HepG2 (cell line): Measurements from ENCODE around the gene TMEM256. TPM values are rescaled to one million over a fixed set of nuclear protein-coding genes. Genes with fewer than 3 reads are reported as not detected.

ENCODE experiments used
- GABPB1 ChIP-seq: IDR thresholded peaks from 2 replicates; pipeline ENCODE4 v1.6.1; 2016; ENCODE audit warnings: mild to moderate bottlenecking, missing genetic modification reagents, moderate library complexity, missing compliant biosample characterization
- JARID2 ChIP-seq: sonication (generic); formaldehyde crosslinking; IDR thresholded peaks from 2 replicates; pipeline ENCODE4 v1.8.1; 2023; ENCODE audit warnings: missing genetic modification reagents, inconsistent platforms; ENCODE audit not compliant: insufficient replicate concordance
- KLF6 ChIP-seq: IDR thresholded peaks from 2 replicates; pipeline ENCODE4 v1.8.0; 2016; ENCODE audit warnings: missing biosample characterization, missing genetic modification reagents
- MYC ChIP-seq: sonication (generic); formaldehyde crosslinking; IDR thresholded peaks from 2 replicates; pipeline ENCODE4 v1.9.0; 2021; ENCODE audit warnings: missing genetic modification reagents, borderline replicate concordance
- NRL ChIP-seq: sonication (generic); formaldehyde crosslinking; IDR thresholded peaks from 2 replicates; pipeline ENCODE4 v1.5.0; 2020; ENCODE audit warnings: missing genetic modification reagents, mild to moderate bottlenecking, moderate library complexity, borderline replicate concordance
- POLR2G ChIP-seq: fragments of 200-400 bp; formaldehyde crosslinking; IDR thresholded peaks from 2 replicates; pipeline ENCODE4 v1.6.1; 2018; ENCODE audit warnings: mild to moderate bottlenecking, low read depth, low read length, moderate library complexity
- RBAK ChIP-seq: sonication (generic); formaldehyde crosslinking; IDR thresholded peaks from 2 replicates; pipeline ENCODE4 v1.5.1; 2020; ENCODE audit warnings: mild to moderate bottlenecking, missing genetic modification reagents
- RNF2 ChIP-seq: fragments of 450-650 bp; conservative IDR thresholded peaks from 2 replicates; pipeline ENCODE4 v1.6.1; 2016; ENCODE audit warnings: low read depth
- TAF15 ChIP-seq: fragments of 200-400 bp; formaldehyde crosslinking; IDR thresholded peaks from one replicate; pipeline ENCODE4 v1.6.1; 2018; ENCODE audit warnings: mild to moderate bottlenecking, low read depth, low read length; ENCODE audit not compliant: poor library complexity, severe bottlenecking
- TSC22D2 ChIP-seq: sonication (generic); formaldehyde crosslinking; IDR thresholded peaks from 2 replicates; pipeline ENCODE4 v1.5.1; 2020; ENCODE audit warnings: missing genetic modification reagents, mild to moderate bottlenecking, borderline replicate concordance
- ZFX ChIP-seq: sonication (generic); formaldehyde crosslinking; IDR thresholded peaks from 2 replicates; pipeline ENCODE4 v1.4.0; 2020; ENCODE audit warnings: mild to moderate bottlenecking, low read depth, missing genetic modification reagents, moderate library complexity
- ZNF383 ChIP-seq: sonication (generic); formaldehyde crosslinking; IDR thresholded peaks from 2 replicates; pipeline ENCODE4 v1.4.0; 2020; ENCODE audit warnings: missing genetic modification reagents, mild to moderate bottlenecking, borderline replicate concordance
- ZNF562 ChIP-seq: sonication (generic); formaldehyde crosslinking; IDR thresholded peaks from 2 replicates; pipeline ENCODE4 v1.8.0; 2022; ENCODE audit warnings: missing genetic modification reagents, borderline replicate concordance
- ZNF607 ChIP-seq: sonication (generic); formaldehyde crosslinking; IDR thresholded peaks from 2 replicates; pipeline ENCODE4 v1.5.1; 2020; ENCODE audit warnings: missing genetic modification reagents, mild to moderate bottlenecking, borderline replicate concordance
- ZNF724P ChIP-seq: sonication (generic); formaldehyde crosslinking; IDR thresholded peaks from 2 replicates; pipeline ENCODE4 v1.8.0; 2022; ENCODE audit warnings: missing genetic modification reagents, borderline replicate concordance
- ZNF83 ChIP-seq: sonication (generic); formaldehyde crosslinking; IDR thresholded peaks from 2 replicates; pipeline ENCODE4 v1.4.0; 2020; ENCODE audit warnings: missing genetic modification reagents, mild to moderate bottlenecking, borderline replicate concordance
- polyA plus RNA-seq, 8 experiments: library from polyadenylated mRNA; depleted of rRNA in 3 of 8; stranded (reverse) in 7 of 8; unstranded in 1 of 8; fragments of >200 nt; fragmentation: Illumina TruSeq in 4 of 8; extraction: Trizol in 4 of 8; gene quantifications; 2 replicates each; pipeline versions ENCODE4 v1.2.1 to v1.2.3, GENCODE V29; 2011 to 2016; ENCODE audit warnings: low read depth in 4 of 8, missing spikeins in 1 of 8, mixed read lengths in 1 of 8; ENCODE audit not compliant: insufficient read depth in 1 of 8
- total RNA-seq, 5 experiments: library from RNA; depleted of rRNA; stranded (reverse); fragments of >200 nt; fragmentation: Illumina TruSeq; extraction: Trizol; gene quantifications; 2 replicates each; pipeline ENCODE4 v1.2.3, GENCODE V29; 2016; ENCODE audit warnings: low read depth in 1 of 5
- TF ChIP-seq, protein P1 (sequence below): sonication (generic); formaldehyde crosslinking; IDR thresholded peaks from 2 replicates; pipeline ENCODE4 v1.4.0; 2020; ENCODE audit warnings: missing genetic modification reagents, borderline replicate concordance
- TF ChIP-seq, protein P2 (sequence below): sonication (generic); formaldehyde crosslinking; IDR thresholded peaks from 2 replicates; pipeline ENCODE4 v1.4.0; 2020; ENCODE audit warnings: missing genetic modification reagents
- TF ChIP-seq, protein P3 (sequence below): sonication (generic); formaldehyde crosslinking; IDR thresholded peaks from 2 replicates; pipeline ENCODE4 v1.4.0; 2020; ENCODE audit warnings: low read depth, missing genetic modification reagents
- TF ChIP-seq, protein P4 (sequence below): sonication (generic); formaldehyde crosslinking; conservative IDR thresholded peaks from 2 replicates; pipeline ENCODE4 v1.4.0; 2020; ENCODE audit warnings: missing genetic modification reagents

The TMEM256 gene
- total and polyA plus RNA-seq, 2 of the 13 experiments (the other 11 are each of a cell fraction or from before 2014, with no cell fraction given) = 231 to 252 TPM

DNA sequence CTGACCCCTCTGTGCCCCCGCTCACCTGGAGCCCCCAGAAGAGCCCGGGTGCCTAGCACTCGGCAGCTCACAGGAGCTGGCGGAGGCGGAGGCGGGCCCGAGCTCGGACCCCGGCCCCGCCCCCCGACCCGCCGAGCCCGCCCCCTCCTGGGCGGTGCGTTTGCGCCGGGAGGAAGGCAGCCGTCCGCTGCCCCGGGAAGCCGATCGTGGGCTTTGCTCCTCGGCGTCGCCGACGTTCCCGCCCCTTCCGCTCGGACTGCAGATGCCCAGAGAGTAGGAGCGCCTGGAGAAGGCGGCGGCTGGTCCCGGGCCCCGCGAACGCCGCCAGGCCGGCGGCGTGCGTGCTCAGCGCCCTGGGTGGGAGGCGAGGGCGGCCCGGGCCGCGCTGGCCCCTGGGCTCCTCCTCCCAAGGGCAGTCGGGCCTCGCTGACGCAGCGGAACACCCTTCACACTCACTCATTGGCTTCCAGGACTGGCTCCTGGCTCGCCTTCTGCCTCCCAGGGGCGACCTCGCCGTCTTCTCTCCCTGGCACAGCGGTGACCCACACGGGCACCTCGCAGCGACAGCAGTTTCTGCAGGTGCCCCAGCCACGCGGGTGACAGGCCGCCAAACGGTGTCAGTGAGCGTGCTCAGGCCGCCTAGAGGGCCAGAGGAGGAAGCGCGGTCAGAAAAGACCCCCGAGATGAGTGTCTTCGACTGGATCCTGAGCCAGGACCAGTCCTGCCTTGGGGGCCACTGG is 9.3 kb downstream of the TMEM256 start, which contains the start of gene PLSCR3 (continued):
- peak; percentile 84 for TF ChIP-seq GABPB1 (CRISPR knock-in tag)
- peak; percentile 59; the same call in 1 of the 2 replicates for TF ChIP-seq NRL
- no peak for TF ChIP-seq ZNF383
- TF ChIP-seq, protein P1, sequence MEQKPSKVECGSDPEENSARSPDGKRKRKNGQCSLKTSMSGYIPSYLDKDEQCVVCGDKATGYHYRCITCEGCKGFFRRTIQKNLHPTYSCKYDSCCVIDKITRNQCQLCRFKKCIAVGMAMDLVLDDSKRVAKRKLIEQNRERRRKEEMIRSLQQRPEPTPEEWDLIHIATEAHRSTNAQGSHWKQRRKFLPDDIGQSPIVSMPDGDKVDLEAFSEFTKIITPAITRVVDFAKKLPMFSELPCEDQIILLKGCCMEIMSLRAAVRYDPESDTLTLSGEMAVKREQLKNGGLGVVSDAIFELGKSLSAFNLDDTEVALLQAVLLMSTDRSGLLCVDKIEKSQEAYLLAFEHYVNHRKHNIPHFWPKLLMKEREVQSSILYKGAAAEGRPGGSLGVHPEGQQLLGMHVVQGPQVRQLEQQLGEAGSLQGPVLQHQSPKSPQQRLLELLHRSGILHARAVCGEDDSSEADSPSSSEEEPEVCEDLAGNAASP = peak; percentile 37; the same call in 1 of the 2 replicates
- TF ChIP-seq ZNF562 (CRISPR knock-in tag) = no peak
- TF ChIP-seq ZNF607 (CRISPR knock-in tag) = no peak; the same call in 1 of the 2 replicates
- peak; percentile 85 for TF ChIP-seq POLR2G
- TF ChIP-seq, protein P2, sequence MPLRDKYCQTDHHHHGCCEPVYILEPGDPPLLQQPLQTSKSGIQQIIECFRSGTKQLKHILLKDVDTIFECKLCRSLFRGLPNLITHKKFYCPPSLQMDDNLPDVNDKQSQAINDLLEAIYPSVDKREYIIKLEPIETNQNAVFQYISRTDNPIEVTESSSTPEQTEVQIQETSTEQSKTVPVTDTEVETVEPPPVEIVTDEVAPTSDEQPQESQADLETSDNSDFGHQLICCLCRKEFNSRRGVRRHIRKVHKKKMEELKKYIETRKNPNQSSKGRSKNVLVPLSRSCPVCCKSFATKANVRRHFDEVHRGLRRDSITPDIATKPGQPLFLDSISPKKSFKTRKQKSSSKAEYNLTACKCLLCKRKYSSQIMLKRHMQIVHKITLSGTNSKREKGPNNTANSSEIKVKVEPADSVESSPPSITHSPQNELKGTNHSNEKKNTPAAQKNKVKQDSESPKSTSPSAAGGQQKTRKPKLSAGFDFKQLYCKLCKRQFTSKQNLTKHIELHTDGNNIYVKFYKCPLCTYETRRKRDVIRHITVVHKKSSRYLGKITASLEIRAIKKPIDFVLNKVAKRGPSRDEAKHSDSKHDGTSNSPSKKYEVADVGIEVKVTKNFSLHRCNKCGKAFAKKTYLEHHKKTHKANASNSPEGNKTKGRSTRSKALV (CRISPR knock-in tag) = no peak
- no peak for TF ChIP-seq TSC22D2 (CRISPR knock-in tag)
- TF ChIP-seq ZFX (CRISPR knock-in tag) = peak; percentile 78
- TF ChIP-seq JARID2 (CRISPR knock-in tag) = peak; percentile 81
- peak; percentile 81; the same call in 1 of the 2 replicates for TF ChIP-seq MYC (CRISPR knock-in tag)
- TF ChIP-seq, protein P3, sequence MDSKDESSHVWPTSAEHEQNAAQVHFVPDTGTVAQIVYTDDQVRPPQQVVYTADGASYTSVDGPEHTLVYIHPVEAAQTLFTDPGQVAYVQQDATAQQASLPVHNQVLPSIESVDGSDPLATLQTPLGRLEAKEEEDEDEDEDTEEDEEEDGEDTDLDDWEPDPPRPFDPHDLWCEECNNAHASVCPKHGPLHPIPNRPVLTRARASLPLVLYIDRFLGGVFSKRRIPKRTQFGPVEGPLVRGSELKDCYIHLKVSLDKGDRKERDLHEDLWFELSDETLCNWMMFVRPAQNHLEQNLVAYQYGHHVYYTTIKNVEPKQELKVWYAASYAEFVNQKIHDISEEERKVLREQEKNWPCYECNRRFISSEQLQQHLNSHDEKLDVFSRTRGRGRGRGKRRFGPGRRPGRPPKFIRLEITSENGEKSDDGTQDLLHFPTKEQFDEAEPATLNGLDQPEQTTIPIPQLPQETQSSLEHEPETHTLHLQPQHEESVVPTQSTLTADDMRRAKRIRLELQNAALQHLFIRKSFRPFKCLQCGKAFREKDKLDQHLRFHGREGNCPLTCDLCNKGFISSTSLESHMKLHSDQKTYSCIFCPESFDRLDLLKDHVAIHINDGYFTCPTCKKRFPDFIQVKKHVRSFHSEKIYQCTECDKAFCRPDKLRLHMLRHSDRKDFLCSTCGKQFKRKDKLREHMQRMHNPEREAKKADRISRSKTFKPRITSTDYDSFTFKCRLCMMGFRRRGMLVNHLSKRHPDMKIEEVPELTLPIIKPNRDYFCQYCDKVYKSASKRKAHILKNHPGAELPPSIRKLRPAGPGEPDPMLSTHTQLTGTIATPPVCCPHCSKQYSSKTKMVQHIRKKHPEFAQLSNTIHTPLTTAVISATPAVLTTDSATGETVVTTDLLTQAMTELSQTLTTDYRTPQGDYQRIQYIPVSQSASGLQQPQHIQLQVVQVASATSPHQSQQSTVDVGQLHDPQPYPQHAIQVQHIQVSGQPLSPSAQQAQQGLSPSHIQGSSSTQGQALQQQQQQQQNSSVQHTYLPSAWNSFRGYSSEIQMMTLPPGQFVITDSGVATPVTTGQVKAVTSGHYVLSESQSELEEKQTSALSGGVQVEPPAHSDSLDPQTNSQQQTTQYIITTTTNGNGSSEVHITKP (CRISPR knock-in tag) = no peak
- TF ChIP-seq ZNF724P (CRISPR knock-in tag) = 0 out of 2 replicates have a peak, but pooled peaks have one; percentile 70
- TF ChIP-seq KLF6 = peak; percentile 61; the same call in 1 of the 2 replicates
- TF ChIP-seq RNF2 = peak; percentile 82; the same call in 1 of the 2 replicates
- 0 out of 2 replicates have a peak, but pooled peaks have one; percentile 60 for TF ChIP-seq ZNF83 (CRISPR knock-in tag)
- peak; percentile 61 for TF ChIP-seq TAF15
- no peak for TF ChIP-seq RBAK (CRISPR knock-in tag)
- TF ChIP-seq, protein P4, sequence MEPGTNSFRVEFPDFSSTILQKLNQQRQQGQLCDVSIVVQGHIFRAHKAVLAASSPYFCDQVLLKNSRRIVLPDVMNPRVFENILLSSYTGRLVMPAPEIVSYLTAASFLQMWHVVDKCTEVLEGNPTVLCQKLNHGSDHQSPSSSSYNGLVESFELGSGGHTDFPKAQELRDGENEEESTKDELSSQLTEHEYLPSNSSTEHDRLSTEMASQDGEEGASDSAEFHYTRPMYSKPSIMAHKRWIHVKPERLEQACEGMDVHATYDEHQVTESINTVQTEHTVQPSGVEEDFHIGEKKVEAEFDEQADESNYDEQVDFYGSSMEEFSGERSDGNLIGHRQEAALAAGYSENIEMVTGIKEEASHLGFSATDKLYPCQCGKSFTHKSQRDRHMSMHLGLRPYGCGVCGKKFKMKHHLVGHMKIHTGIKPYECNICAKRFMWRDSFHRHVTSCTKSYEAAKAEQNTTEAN = 0 out of 2 replicates have a peak, but pooled peaks have one; percentile 25
